K562 (cell line): ENCODE results near the gene PODN. TPM values are rescaled to one million over a fixed set of nuclear protein-coding genes. Genes with fewer than 3 reads are reported as not detected.

Experiments used
- ATAC-seq: fragments of 200-7000 bp; cut with Tn5 transposase; 3 replicates; pipeline ENCODE4 v1.9.1; 2020; ENCODE audit warnings: moderate library complexity
- BruUV-seq: library from RNA; stranded (reverse); fragments of 400-500 nt; replicated peaks from 2 replicates; lab custom pipeline; 2021; lab: Mats Ljungman, UMichigan
- CTCF ChIA-PET: fragments of 300-600 bp; formaldehyde crosslinking; extraction: SDS; loops from one replicate; lab custom pipeline; 2021; ENCODE audit warnings: low intra/inter-chr PET ratio; lab: Yijun Ruan, JAX
- POLR2A ChIA-PET: fragments of 300-600, 350-650 bp; sonication (Branson Sonifier 250); formaldehyde crosslinking; extraction: SDS; loops from one replicate; lab custom pipeline; 2021; ENCODE audit warnings: antibody characterized with exemption, inconsistent platforms; lab: Yijun Ruan, JAX
- DNase-seq, 4 experiments: peaks; one replicate each; pipeline versions ENCODE4 v3.0.0 to v3.0.0-alpha.2; 2011 to 2018; ENCODE audit warnings: low spot score in 3 of 4, mixed read lengths in 3 of 4; ENCODE audit errors: extremely low read depth in 1 of 4
- FAIRE-seq: peaks from 2 replicates; lab custom pipeline; 2011; peaks lifted over from hg19 to GRCh38; lab: Jason Lieb, UNC
- H2AFZ ChIP-seq: 2 replicates; pipeline ENCODE4 v1.6.0; 2011; ENCODE audit warnings: low read depth, low read length, control low read depth, inconsistent platforms
- H3K27ac ChIP-seq: fragments of 200-600 bp; 3 replicates; pipeline ENCODE4 v1.8.0; 2011; ENCODE audit warnings: low read depth, mild to moderate bottlenecking, control low read depth, inconsistent platforms, low read length, moderate library complexity, mixed read lengths; ENCODE audit errors: extremely low read depth
- H3K27me3 ChIP-seq, 2 experiments: fragments of 300-600 bp in 1 of 2; 2 replicates in 1 of 2; 3 replicates in 1 of 2; pipeline versions ENCODE4 v1.6.0 to v1.8.0; 2011; ENCODE audit warnings: inconsistent platforms in 2 of 2, low read length in 2 of 2, mild to moderate bottlenecking in 1 of 2, mixed read lengths in 1 of 2, moderate library complexity in 1 of 2; ENCODE audit not compliant: control insufficient read depth in 2 of 2, insufficient read depth in 2 of 2
- H3K36me3 ChIP-seq: fragments of 300-600 bp; 3 replicates; pipeline ENCODE4 v1.8.0; 2011; ENCODE audit warnings: mild to moderate bottlenecking, low read length, inconsistent platforms; ENCODE audit not compliant: control insufficient read depth, insufficient read depth
- H3K4me1 ChIP-seq, 2 experiments: fragments of 200-600 bp in 1 of 2; replicated peaks in 1 of 2; 2 replicates in 1 of 2; 3 replicates in 1 of 2; pipeline versions ENCODE4 v1.5.1 to v1.8.0; 2011; ENCODE audit warnings: inconsistent platforms in 2 of 2, low read length in 2 of 2, mild to moderate bottlenecking in 1 of 2, mixed read lengths in 1 of 2, moderate library complexity in 1 of 2; ENCODE audit not compliant: control insufficient read depth in 2 of 2, insufficient read depth in 2 of 2
- H3K4me2 ChIP-seq: 2 replicates; pipeline ENCODE4 v1.6.1; 2011; ENCODE audit warnings: low read length, control low read depth, inconsistent platforms, mixed read lengths; ENCODE audit not compliant: insufficient read depth
- H3K4me3 ChIP-seq: fragments of 200-600 bp; sonication (generic), shearing (Covaris generic); 2 replicates; pipeline ENCODE4 v1.5.1; 2016; ENCODE audit warnings: control low read depth, inconsistent platforms
- H3K79me2 ChIP-seq: fragments of 200-600 bp; 3 replicates; pipeline ENCODE4 v1.8.0; 2011; ENCODE audit warnings: low read length, inconsistent platforms; ENCODE audit not compliant: control insufficient read depth, insufficient read depth
- H3K9ac ChIP-seq, 2 experiments: 2 replicates each; pipeline versions ENCODE4 v1.6.0 to v1.6.1; 2011; ENCODE audit warnings: low read depth in 2 of 2, low read length in 2 of 2, control low read depth in 1 of 2, inconsistent platforms in 1 of 2, mild to moderate bottlenecking in 1 of 2, mixed read lengths in 1 of 2; ENCODE audit not compliant: insufficient read depth in 1 of 2
- H3K9me1 ChIP-seq: one replicate; pipeline ENCODE4 v1.6.0; 2011; ENCODE audit warnings: inconsistent platforms, mild to moderate bottlenecking, low read length, moderate library complexity; ENCODE audit not compliant: control insufficient read depth, insufficient read depth
- H3K9me3 ChIP-seq: replicated peaks from 2 replicates; pipeline ENCODE4 v1.5.1; 2011; ENCODE audit warnings: low read depth, low read length, inconsistent platforms; ENCODE audit not compliant: control insufficient read depth, insufficient read depth
- H4K20me1 ChIP-seq: replicated peaks from 2 replicates; pipeline ENCODE4 v1.6.1; 2011; ENCODE audit warnings: low read length, inconsistent platforms, mixed read lengths; ENCODE audit not compliant: control insufficient read depth, insufficient read depth
- DNMT1 ChIP-seq: fragments of 450-650 bp; IDR thresholded peaks from 2 replicates; pipeline ENCODE4 v1.6.1; 2016; ENCODE audit warnings: antibody characterized with exemption, mild to moderate bottlenecking
- ETV6 ChIP-seq, 3 experiments: fragments of 150-350 bp in 1 of 3; sonication (generic) in 1 of 3; formaldehyde crosslinking in 1 of 3; IDR thresholded peaks; 2 replicates each; pipeline versions ENCODE4 v1.6.1 to v1.8.0; 2014 to 2022; ENCODE audit warnings: borderline replicate concordance in 2 of 3, low read depth in 2 of 3, antibody characterized with exemption in 1 of 3, low read length in 1 of 3, mild to moderate bottlenecking in 1 of 3, missing genetic modification reagents in 1 of 3
- HINFP ChIP-seq: fragments of 450-650 bp; conservative IDR thresholded peaks from 2 replicates; pipeline ENCODE4 v1.6.1; 2016; ENCODE audit warnings: missing genetic modification characterization, low read depth, mild to moderate bottlenecking, control low read depth, missing compliant biosample characterization
- KDM5B ChIP-seq: fragments of 200-600 bp; sonication (generic); IDR thresholded peaks from 2 replicates; pipeline ENCODE4 v1.6.1; 2012; ENCODE audit warnings: low read depth, mild to moderate bottlenecking, moderate library complexity, low read length, control low read depth, inconsistent platforms; ENCODE audit not compliant: insufficient replicate concordance
- MAZ ChIP-seq, 2 experiments: fragments of 450-650 bp in 1 of 2; sonication (generic) in 1 of 2; formaldehyde crosslinking; IDR thresholded peaks in 1 of 2; conservative IDR thresholded peaks in 1 of 2; 2 replicates each; pipeline versions ENCODE4 v1.4.0 to v1.5.0; 2020; ENCODE audit warnings: mild to moderate bottlenecking in 1 of 2, missing genetic modification reagents in 1 of 2
- MYNN ChIP-seq, 2 experiments: sonication (generic); formaldehyde crosslinking in 1 of 2; IDR thresholded peaks; 2 replicates each; pipeline versions ENCODE4 v1.5.0 to v1.6.1; 2016 to 2020; ENCODE audit warnings: antibody characterized with exemption in 1 of 2, missing genetic modification reagents in 1 of 2
- USF2 ChIP-seq: sonication (generic); formaldehyde crosslinking; IDR thresholded peaks from 2 replicates; pipeline ENCODE4 v1.5.0; 2020; ENCODE audit warnings: missing genetic modification reagents
- WGBS: fragments of 100-300 bp; shearing (Covaris generic); methylation state at CpG from one replicate; pipeline ENCODE4 v1.1.6; 2016; ENCODE audit warnings: low coverage, mixed read lengths; ENCODE audit not compliant: insufficient coverage; ENCODE audit errors: missing lambda C conversion rate; 5-methylcytosine and 5-hydroxymethylcytosine counted together
- in situ Hi-C: fragments of 300-500 bp; cut with MboI; formaldehyde crosslinking; loops from 4 replicates; pipeline ENCODE4 v1.15.0; 2018; ENCODE audit warnings: inconsistent platforms, mixed read lengths
- intact Hi-C: fragments of 100-400 bp; cut with micrococcal nuclease; formaldehyde crosslinking; loops from 2 replicates; pipeline ENCODE4 v1.14.2; 2022
- polyA plus RNA-seq, 8 experiments: library from polyadenylated mRNA; depleted of rRNA in 4 of 8; stranded (reverse) in 5 of 8; unstranded in 3 of 8; fragments of >200 nt; fragmentation: Nextera tagmentation in 2 of 8; fragmentation: Illumina TruSeq in 1 of 8; extraction: Ambion mirVana in 2 of 8; extraction: Trizol in 1 of 8; gene quantifications; 2 replicates each; pipeline versions ENCODE4 v1.2.1 to v1.2.3, GENCODE V29; 2011 to 2014; ENCODE audit warnings: inconsistent platforms in 1 of 8, missing spikeins in 1 of 8
- total RNA-seq, 7 experiments: library from RNA; depleted of rRNA in 6 of 7; stranded (reverse); fragments of >200 nt in 6 of 7; fragmentation: Illumina TruSeq in 2 of 7; extraction: Trizol in 2 of 7; gene quantifications; 2 replicates each; pipeline versions ENCODE4 v1.2.1 to v1.2.3, GENCODE V29; 2011 to 2021; ENCODE audit warnings: low replicate concordance in 1 of 7
- TF ChIP-seq, protein P1 (sequence below), 2 experiments: IDR thresholded peaks; 2 replicates each; pipeline ENCODE4 v1.6.1; 2011; ENCODE audit warnings: borderline replicate concordance in 1 of 2, control low read depth in 1 of 2, low read depth in 1 of 2, low read length in 1 of 2, mild to moderate bottlenecking in 1 of 2, mixed read lengths in 1 of 2, moderate library complexity in 1 of 2; ENCODE audit not compliant: insufficient read depth in 1 of 2, insufficient read length in 1 of 2, poor library complexity in 1 of 2, severe bottlenecking in 1 of 2; ENCODE audit errors: extremely low read depth in 1 of 2
- TF ChIP-seq, protein P2 (sequence below), 3 experiments: IDR thresholded peaks in 2 of 3; conservative IDR thresholded peaks in 1 of 3; 2 replicates each; pipeline ENCODE4 v1.5.1; 2011 to 2012; ENCODE audit warnings: low read length in 3 of 3, mild to moderate bottlenecking in 3 of 3, control low read depth in 2 of 3, improper control_type of control experiment in 1 of 3, inconsistent platforms in 1 of 3, low read depth in 1 of 3, mixed read lengths in 1 of 3, moderate library complexity in 1 of 3; ENCODE audit not compliant: insufficient read depth in 2 of 3

The PODN gene
- total and polyA plus RNA-seq, 9 of the 15 experiments (the other 6 are each of a cell fraction or from before 2014, with no cell fraction given): not detected

- ATAC-seq (peak; percentile 56), FAIRE-seq (no peak)
These were observed 63.8 kb downstream of the PODN start for GRCh38 chr1:53125623-53126360.

More at GRCh38 chr1:53125623-53126360, 63.8 kb downstream of the PODN start:
- Histone ChIP-seq H2AFZ (no peak overlapping the region), H3K9me3 (no peaks in the 10 kb centered on the region), H3K79me2 (no peaks in the 10 kb centered on the region), H3K9me1 (no peaks in the 10 kb centered on the region), H3K4me3 (no peak overlapping the region), H3K27ac (no peak overlapping the region), H3K4me2 (no peak overlapping the region), H3K9ac (peak overlapping the region in 1 of 2 experiments; percentile 47; a peak in 1 of 4 replicates), H3K36me3 (no peaks in the 10 kb centered on the region), H3K27me3 (peaks cover 50 to 76% of the 10 kb centered on the region in 2 experiments), H3K4me1 (peaks cover 0 to 12% of the 10 kb centered on the region in 2 experiments; a peak in 3 of 5 replicates), H4K20me1 (no peaks in the 10 kb centered on the region; the same call in 1 of the 2 replicates)
- in situ Hi-C loops: no loop called here
- 5% methylated on average over 10 of the region's 10 CpGs for WGBS
- BruUV-seq: no TSS peak
- DNase-seq: no peak
- ChIA-PET POLR2A (no interaction called here), CTCF (no interaction called here)
- TF ChIP-seq, protein P1, sequence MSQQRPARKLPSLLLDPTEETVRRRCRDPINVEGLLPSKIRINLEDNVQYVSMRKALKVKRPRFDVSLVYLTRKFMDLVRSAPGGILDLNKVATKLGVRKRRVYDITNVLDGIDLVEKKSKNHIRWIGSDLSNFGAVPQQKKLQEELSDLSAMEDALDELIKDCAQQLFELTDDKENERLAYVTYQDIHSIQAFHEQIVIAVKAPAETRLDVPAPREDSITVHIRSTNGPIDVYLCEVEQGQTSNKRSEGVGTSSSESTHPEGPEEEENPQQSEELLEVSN (IDR thresholded peaks at IDR 0.05; ENCODE audit: borderline replicate concordance in 1 of 2, extremely low read depth in 1 of 2, insufficient read depth in 1 of 2, insufficient read length in 1 of 2, low read depth in 1 of 2, low read length in 1 of 2, poor library complexity in 1 of 2, severe bottlenecking in 1 of 2): no peak
- no peak for TF ChIP-seq MYNN (IDR thresholded peaks at IDR 0.05)
- no peak for TF ChIP-seq MYNN (CRISPR knock-in tag; IDR thresholded peaks at IDR 0.05)
- TF ChIP-seq DNMT1: no peak
- TF ChIP-seq ETV6 (IDR thresholded peaks at IDR 0.05; ENCODE audit: borderline replicate concordance in 1 of 2, low read depth in 2 of 2, low read length in 1 of 2): no peak
- TF ChIP-seq ETV6 (CRISPR knock-in tag; IDR thresholded peaks at IDR 0.05; ENCODE audit: borderline replicate concordance): no peak
- TF ChIP-seq KDM5B: no peak
- no peak for TF ChIP-seq HINFP (tag)
- TF ChIP-seq, protein P2, sequence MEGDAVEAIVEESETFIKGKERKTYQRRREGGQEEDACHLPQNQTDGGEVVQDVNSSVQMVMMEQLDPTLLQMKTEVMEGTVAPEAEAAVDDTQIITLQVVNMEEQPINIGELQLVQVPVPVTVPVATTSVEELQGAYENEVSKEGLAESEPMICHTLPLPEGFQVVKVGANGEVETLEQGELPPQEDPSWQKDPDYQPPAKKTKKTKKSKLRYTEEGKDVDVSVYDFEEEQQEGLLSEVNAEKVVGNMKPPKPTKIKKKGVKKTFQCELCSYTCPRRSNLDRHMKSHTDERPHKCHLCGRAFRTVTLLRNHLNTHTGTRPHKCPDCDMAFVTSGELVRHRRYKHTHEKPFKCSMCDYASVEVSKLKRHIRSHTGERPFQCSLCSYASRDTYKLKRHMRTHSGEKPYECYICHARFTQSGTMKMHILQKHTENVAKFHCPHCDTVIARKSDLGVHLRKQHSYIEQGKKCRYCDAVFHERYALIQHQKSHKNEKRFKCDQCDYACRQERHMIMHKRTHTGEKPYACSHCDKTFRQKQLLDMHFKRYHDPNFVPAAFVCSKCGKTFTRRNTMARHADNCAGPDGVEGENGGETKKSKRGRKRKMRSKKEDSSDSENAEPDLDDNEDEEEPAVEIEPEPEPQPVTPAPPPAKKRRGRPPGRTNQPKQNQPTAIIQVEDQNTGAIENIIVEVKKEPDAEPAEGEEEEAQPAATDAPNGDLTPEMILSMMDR (IDR thresholded peaks at IDR 0.05 in 2 of 3, conservative IDR thresholded peaks at IDR 0.05 in 1 of 3; ENCODE audit: insufficient read depth in 2 of 3, low read depth in 1 of 3, low read length in 3 of 3): peak in 2 of 3 experiments; percentile 4 to 65; a peak in 3 of 6 replicates
- TF ChIP-seq USF2 (CRISPR knock-in tag): 0 out of 2 replicates have a peak, but pooled peaks have one; percentile 8
- no peak for TF ChIP-seq MAZ (CRISPR knock-in tag; conservative IDR thresholded peaks at IDR 0.05 in 1 of 2, IDR thresholded peaks at IDR 0.05 in 1 of 2)
- intact Hi-C loops: loop anchor here (2.0 kb wide), 1 partner anchor 57 kb away; no protein-coding TSS in a partner anchor
